Tibial nerve (tissue), 4 donors: Measurements from ENCODE around the gene GDPD1.

Experiments
- CTCF ChIP-seq, 5 experiments: fragments of 200-600 bp in 3 of 5; fragments of 450-650 bp in 2 of 5; sonication (generic) in 3 of 5; IDR thresholded peaks; one replicate each; pipeline ENCODE4 v1.5.1; 2016 to 2019; ENCODE audit warnings: antibody characterized with exemption in 5 of 5, mild to moderate bottlenecking in 3 of 5, moderate library complexity in 2 of 5
- EP300 ChIP-seq, 2 donors: sonication (generic); formaldehyde crosslinking; IDR thresholded peaks; one replicate each; pipeline ENCODE4 v1.6.1; 2017; ENCODE audit warnings: antibody characterized with exemption in 2 of 2, mild to moderate bottlenecking in 1 of 2
- POLR2A ChIP-seq, 2 donors: fragments of 450-650 bp; IDR thresholded peaks; one replicate each; pipeline ENCODE4 v1.6.1; 2017; ENCODE audit warnings: antibody characterized with exemption in 2 of 2, mild to moderate bottlenecking in 2 of 2, moderate library complexity in 2 of 2

DNA sequence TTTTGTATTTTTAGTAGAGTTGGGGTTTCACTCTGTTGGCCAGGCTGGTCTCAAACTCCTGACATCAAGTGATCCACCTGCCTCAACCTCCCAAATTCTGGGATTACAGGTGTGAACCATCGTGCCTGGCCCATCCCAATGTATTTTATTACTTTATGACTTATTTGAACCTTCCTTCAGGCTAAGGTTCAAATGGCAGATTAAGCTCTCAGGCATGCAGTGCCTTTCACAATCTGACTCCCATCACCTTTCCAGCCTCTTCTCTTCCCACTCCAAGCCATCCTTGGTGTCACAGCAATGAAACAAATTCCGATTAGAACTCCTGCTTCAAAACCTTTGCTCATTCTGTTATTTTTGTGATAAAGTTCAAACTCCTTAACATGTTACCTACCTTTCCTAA is 84.5 kb downstream of the GDPD1 start:
- no peak for TF ChIP-seq CTCF (IDR thresholded peaks at IDR 0.05)
- TF ChIP-seq POLR2A (IDR thresholded peaks at IDR 0.05) = no peak
- no peak for TF ChIP-seq EP300 (IDR thresholded peaks at IDR 0.05)
